Right ventricle myocardium superior (tissue), 1 donor: Measurements from ENCODE around the gene MCTS1. TPM values are rescaled to one million over a fixed set of nuclear protein-coding genes. Genes with fewer than 3 reads are reported as not detected.
A peak's percentile ranks its signal among the peaks of the same experiment; 100 is the strongest.
"Not testable (repeated sequence)": the region's sequence is repeated elsewhere in the genome, so short reads cannot be mapped to it uniquely, and the experiment has no call there.

Experiments used
- ATAC-seq: fragments of 200-7000 bp; cut with Tn5 transposase; one replicate; pipeline ENCODE4 v1.9.1; 2020; ENCODE audit warnings: mild to moderate bottlenecking; ENCODE audit not compliant: poor library complexity
- DNase-seq: peaks from one replicate; pipeline ENCODE4 v3.0.0-alpha.2; 2020
- intact Hi-C: fragments of 100-400 bp; cut with DNase I; formaldehyde crosslinking; loops from one replicate; pipeline ENCODE4 v1.11.2; 2022
- long read RNA-seq: library from polyadenylated mRNA; unstranded; transcript quantifications from one replicate; pipeline ENCODE4 v2.0.0, GENCODE V29; 2021
- total RNA-seq: library from RNA; stranded (reverse); fragmentation: NEBNext Ultra II Directional; extraction: Animal tissue kit (Norgen Biotek cat#: 25700); gene quantifications from one replicate; pipeline ENCODE4 v1.2.1, GENCODE V29; 2021
- donor health status: DM: no; HTN: yes; CAD: no; lungs with severe emphysema.

The MCTS1 gene, protein sequence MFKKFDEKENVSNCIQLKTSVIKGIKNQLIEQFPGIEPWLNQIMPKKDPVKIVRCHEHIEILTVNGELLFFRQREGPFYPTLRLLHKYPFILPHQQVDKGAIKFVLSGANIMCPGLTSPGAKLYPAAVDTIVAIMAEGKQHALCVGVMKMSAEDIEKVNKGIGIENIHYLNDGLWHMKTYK
- 30.3 TPM for total RNA-seq
- long read RNA-seq, transcript MCTS1-202 (6 exons, 1,018 nt): major isoform, 10 of 15 reads
- long read RNA-seq, partial matches to known transcripts: 0 of 15 reads
- long read RNA-seq, other reads (novel, unspliced or antisense): 2 of 15 reads

DNA sequence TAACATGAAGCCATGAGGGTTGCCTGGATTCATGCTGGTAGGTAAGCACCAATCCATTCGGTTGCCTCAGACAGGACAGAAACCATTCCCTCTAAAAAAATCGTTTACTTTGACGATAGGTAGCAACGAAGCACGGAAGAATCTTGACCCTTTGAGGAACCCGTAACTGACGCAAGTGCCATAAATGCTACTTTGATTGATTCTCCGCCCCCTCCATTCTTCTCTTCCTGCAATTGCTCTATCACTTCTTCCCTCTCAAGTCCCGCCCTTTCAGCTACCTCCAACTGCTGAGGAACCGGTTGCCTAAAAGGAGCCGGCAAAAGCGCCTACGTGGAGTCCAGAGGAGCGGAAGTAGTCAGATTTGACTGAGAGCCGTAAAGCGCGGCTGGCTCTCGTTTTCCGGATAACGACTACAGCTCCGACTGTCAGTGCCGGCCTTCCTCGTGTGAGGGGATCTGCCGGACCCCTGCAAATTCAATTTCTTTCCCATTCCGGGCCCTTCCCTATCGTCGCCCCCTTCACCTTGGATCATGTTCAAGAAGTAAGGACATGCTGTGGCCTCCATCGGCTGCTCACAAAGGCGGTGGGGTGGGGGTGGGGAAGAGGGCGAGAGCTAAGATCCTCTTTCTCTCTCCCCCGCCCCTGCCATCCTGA, at the start of gene MCTS1:
TSS of gene MCTS1 (plus strand) at position 395 of the 654 bp plus-strand sequence. CDS start at position 531, 136 bp downstream.
- DNase-seq (peak; percentile 86), ATAC-seq (peak; percentile 98)
- intact Hi-C loops: loop anchor here (5.0 kb wide), 1 partner anchor 42 kb away; the partner anchor contains the start of gene CUL4B

DNA sequence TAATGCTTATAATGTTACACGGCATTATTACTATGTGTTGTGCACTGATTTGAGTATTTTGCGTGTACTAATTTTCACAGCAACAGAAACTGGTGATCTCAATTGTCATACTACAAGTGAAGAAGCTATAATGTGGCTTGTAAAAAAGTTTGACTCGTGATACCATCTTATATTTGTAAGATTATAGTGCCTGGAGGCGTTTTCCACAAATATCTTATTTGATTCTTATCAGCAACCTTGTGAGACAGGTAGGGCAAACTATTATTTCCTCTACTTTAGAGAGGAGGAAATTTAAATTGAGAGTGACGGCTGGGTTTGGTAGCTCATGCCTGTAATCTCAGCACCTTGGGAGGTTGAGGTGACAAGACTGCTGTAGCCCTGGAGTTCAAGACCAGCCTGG, 47.6 kb upstream of the MCTS1 start:
- intact Hi-C loops: no loop called here
- DNase-seq (no peak), ATAC-seq (no peak)

DNA sequence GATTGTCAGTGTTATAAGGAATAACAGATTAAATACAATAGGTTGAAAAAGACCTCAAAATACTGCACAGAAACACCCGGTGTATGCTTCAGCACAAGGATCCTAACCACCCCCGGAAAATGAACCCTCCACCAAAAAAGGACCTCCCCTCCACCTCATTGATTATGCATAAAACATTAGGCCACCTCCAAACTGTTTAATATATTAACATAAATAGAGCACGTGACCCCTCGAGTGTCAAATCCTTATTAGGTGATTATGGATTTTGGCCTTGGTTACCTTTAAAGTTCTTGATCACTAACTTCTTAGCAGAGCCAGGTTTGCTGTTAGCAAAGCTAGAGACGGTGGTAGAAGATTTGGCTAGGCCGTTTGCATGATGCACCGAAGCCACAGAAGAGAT, 44.1 kb upstream of the MCTS1 start:
- DNase-seq: no peak
- ATAC-seq: no peak
- intact Hi-C loops: loop anchor here (5.0 kb wide), 1 partner anchor 42 kb away; the partner anchor contains the start of gene MCTS1

DNA sequence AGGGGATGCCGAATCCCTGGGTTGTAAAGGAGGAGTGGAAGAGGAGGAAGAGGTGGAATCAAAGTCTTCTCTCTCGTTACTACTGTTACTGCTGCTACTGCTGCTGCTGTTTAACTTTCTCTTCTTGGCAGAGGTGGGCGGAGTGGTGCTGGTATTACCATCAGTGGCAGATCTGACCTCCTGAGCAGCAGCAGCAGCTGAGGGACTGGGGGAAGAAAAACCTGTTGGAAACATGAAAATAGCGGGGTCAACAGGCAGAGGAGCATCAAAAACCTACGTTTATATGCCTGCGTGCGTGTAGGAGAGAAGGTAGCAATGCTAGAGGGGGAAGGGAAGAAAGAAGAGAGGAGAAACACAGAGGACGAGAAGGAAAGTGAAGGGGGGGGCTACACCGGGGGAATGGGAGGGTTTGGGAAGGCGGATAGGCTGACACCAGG, 43.5 kb upstream of the MCTS1 start:
- DNase-seq (no peak), ATAC-seq (peak; percentile 63)
- intact Hi-C loops: loop anchor here (5.0 kb wide), 1 partner anchor 42 kb away; the partner anchor contains the start of gene MCTS1

DNA sequence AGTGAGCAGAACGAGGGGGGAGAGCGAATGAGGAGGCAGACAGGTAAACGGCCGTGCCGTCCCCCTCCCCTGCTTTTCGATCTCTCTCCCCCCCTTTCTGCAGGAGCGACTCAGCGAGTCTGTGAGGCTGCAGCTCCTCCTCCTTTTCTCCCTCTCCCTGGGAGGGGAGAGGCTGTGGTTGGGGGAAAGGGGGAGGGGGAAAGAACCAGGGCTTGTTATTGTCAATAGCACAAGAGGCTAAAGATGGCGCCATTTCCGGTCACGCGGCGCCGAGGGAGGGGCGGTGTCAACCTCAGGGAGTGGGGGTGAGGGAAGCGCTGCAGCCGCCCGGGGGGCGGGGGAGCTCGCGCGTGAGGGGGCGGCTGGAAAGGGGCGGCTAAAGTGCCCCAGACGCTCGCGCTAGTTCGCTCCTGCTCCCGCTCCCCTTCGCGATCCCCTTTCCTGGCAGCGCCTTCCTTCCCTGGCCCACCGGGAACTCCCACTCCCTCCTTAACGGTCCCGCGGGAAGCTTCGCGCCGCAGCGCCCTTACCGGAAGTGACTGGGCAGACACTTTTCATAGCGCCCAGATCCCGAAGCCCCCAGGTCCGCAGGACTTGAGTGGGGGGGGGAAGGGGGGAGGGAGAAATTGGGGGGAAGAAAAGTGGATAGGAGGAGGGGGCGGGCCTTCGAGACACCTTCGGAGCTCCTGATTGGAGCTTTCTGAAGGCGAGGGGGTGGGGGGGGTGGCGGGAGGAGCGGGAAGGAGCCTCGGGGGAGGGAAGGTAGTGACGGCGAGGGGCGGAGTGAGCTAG, 42.9 kb upstream of the MCTS1 start, which contains the start of gene CUL4B:
TSS of gene CUL4B (minus strand) at position 121 of the 792 bp plus-strand sequence. CDS start 324 bp downstream, outside the sequence.
- DNase-seq (peak; percentile 95), ATAC-seq (peak; percentile 96)
- intact Hi-C loops: loop anchor here (5.0 kb wide), 1 partner anchor 41 kb away; the partner anchor contains the start of gene MCTS1

DNA sequence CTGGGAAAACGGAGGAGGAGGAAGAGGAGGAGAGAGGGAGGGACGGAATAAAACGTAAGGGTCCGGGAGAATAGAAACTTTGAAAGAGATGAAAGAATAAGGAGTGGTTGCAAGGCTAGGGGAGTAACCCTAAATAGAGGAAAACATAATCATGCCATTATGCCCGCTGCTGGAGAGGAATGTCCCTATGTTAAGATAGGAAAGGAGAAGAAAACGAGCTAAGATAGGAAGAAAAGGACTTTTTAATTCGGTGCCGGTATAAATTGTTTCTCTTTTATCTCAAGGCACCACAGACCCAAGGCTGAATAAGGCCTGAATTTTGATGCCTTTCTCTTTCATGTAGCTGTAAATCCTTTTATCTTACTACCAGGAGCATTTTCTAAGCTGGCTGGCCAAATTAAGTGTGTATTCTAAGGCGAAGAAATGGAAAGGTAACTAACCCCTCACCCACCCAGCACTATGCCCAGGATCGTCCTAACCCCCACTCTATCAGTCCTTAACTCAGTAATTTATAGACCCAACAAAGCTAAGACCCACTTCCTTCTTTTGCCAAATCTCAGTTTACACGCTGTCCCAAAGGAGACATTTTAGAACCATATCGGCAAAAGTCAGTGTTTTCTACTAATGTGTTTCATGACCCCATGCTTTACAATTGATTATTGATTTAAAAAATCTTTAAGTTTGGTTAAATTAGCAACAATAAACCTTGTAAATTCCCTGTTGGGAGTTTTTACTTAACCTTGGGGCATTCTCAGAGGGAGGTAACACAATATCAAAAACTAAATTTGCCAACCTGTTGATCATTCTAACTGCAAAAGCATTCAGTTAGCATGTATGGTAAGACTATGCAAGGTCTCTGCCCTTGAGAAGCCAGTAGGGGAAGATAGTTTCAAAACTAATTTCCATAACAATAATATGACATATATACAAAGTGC, 42.0 kb upstream of the MCTS1 start:
- intact Hi-C loops: loop anchor here (5.0 kb wide), 1 partner anchor 40 kb away; the partner anchor contains the start of gene MCTS1
- no peak for ATAC-seq

DNA sequence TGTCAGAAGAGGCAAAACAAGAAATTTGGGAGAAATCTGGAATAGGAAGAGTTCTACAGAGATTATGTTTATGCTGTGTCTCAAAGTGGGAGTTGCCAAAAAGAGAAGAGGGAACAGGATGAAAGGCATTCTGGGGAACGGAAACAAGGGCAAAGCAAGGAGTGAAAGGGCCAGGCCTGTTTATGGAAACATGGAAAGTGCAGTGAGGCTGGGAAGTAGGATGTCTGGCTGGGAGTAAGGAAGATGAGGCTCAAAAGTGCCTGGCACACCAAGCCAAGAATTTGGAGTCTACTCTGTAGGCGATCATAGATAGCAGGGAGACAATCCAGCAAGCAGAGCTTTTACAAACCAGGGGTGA, 41.4 kb upstream of the MCTS1 start:
- DNase-seq (no peak), ATAC-seq (no peak)
- intact Hi-C loops: loop anchor here (5.0 kb wide), 1 partner anchor 40 kb away; the partner anchor contains the start of gene MCTS1

More for the DNA sequence above, 42.0 kb upstream of the MCTS1 start:
- no peak for DNase-seq

DNA sequence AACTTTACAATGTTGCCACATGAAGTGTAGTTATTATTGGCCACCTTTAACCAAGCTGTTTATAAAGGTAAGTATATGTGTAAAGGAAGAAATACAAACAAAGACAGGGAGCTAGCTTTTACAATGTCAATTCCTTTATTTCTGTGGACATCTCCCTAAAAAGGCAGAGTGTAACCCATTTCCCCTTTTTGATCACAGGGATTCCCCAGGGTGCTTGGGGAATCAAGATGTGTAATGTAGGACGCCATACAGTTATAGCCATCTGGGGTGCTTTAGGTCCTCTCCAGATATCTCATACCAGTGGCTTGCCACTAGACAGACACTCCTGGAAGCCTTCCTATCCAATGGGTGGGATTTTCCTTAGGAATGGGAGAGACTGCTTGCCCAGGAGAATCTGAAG, 39.0 kb upstream of the MCTS1 start:
- intact Hi-C loops: loop anchor here (5.0 kb wide), 1 partner anchor 37 kb away; the partner anchor contains the start of gene MCTS1
- DNase-seq (no peak), ATAC-seq (no peak)

DNA sequence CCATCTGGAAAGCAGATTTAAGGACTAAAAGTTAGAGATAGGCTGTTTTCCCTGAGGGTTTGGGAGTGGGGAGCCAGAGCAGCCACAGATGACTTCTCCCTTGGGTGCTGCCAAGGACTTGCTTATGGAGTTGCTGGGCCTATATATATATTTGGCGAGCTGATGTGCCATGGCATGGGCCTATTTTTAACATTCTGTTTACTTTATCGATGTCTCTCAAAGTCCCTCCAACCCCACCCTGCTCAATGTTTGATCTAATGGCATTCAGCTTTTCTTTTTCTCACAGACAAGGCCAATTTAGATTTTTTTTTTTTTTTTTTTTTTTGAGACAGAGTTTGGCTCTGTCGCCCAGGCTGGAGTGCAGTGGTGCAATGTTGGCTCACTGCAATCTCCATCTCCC, 37.1 kb upstream of the MCTS1 start:
- intact Hi-C loops: no loop called here
- ATAC-seq: no peak
- no peak for DNase-seq

DNA sequence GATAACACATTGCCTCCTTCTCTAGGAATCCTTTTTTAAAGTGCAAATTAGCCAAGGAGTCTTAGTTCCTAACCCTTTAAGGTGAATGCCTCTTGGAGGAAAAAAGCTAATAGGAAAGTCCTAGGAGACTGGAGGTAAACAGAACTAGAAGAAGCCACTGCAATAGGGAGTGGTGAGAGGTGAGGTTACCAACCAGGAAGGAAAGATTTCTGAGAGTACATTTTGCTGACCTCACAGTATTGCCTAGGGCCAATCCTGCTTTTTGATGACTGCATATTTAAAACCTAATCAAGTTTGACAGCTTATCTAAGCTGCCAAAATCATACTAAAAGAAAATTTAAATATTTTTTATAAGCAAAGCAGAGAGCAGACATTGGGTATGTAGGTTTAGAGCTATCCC, 35.9 kb upstream of the MCTS1 start:
- intact Hi-C loops: no loop called here
- ATAC-seq: no peak
- no peak for DNase-seq

DNA sequence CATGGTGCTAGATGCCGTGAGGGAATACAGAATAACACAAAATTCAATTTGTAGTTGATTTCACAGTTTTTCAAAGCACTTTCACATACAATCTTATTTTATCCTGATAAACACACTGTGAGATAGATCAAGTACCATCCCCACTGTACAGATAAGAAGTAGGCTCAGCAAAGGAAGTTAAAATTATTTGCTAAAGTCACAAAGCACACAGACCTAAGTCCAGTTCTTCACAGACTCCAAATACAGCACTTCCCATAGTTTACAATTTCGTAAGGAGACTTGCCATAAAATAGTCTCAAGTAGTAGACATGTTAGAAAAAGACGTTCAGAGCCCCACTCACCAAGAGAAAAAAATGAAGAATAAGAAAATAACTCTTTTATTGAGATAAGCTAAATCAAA, 35.3 kb upstream of the MCTS1 start:
- DNase-seq (no peak), ATAC-seq (no peak)
- intact Hi-C loops: no loop called here

DNA sequence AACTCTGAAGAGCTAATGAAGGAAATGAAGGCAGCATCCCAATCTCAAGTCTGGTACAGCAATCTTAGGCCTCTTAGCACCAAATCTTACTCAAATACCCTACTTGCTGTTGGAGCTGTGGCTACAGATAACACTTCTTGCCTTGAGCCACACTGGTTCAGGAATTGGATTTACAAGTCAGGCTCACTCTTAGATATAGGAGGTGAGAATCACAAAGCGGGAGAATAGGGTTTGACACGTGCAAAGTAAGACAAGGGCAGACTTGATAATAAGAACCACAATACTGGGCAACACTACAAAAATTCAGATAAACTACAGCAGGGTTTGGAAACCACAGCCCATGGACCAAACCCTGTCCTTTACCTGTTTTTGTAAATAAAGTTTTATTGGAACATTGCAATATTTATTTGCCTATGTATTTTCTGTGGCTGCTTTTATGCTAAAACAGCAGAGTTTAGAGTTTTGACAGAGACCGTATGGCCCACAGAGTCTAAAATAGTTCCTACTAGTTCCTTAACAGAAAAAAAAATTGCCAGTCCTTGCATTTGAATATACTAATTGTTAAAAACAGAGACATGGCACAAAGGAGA, 33.8 kb upstream of the MCTS1 start:
- ATAC-seq: no peak
- no peak for DNase-seq
- intact Hi-C loops: no loop called here

DNA sequence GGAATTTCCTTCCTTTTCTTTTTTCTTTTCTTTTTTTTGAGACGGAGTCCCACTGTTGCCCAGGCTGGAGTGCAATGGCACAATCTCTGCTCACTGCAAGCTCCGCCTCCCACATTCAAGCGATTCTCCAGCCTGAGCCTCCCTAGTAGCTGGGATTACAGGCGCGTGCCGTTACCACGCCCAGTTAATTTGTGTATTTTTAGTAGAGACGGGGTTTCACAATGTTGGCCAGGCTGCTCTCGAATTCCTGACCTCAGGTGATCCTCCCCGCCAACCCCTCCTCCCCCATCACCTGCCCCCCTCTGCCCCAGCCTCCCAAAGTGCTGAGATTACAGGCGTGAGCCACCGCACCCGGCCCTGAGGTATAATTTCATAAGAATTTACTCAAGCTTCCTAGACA, 30.1 kb upstream of the MCTS1 start:
- DNase-seq, ATAC-seq, intact Hi-C loops: not testable (repeated sequence)

DNA sequence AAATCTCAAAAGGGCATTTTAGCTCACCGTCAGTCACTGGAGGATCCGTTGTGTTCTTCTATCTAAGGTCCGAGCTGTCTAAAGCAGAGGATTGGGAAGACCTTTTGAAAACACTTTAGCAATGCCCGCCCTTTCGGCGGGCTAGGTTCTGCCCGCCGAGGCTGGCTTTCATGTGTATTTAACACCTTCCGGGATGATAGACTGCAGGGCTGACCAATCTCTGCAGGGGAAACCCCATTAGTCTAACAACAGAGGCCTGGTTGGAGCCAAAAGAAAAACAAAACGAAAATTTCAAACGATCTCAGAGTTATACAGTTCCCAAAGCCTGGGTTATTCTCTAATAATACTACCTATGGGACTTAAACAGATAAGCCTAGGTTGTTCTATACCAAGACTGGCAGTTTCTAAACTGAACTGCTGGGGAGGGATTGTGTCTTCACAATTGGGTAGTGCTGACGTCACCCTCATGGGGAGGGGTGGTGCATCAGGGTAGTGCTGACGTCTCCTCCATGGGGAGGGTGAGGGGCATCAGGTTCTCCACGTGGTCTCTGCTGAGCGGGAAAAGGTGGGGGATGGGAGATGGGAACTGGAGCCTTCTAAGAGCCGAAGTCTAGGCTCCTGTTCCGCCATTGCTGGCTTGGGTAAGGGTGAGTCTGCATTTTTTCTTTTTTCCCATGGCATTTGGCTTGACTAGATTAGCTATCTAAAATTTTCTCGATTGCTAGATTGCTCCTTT, 28.4 kb upstream of the MCTS1 start:
- DNase-seq: no peak
- intact Hi-C loops: no loop called here
- ATAC-seq: no peak

DNA sequence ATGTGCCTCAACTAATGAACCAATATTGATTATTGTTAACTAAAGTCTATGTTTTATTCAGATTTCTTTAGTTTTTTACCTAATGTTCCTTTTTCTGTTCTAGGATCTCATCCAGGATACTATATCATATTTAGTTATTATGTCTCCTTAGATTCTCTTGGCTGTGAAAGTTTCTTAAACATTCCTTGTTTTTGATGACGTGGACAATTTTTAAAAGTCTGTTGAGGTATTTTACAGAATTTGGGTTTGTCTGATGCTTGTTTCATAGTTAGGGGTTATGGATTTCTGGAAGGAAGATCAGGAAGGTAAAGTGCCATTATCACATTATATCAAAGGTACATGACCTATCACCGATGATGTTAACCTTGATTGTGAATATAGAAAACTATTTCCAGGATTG, 18.2 kb upstream of the MCTS1 start:
- intact Hi-C loops: no loop called here
- DNase-seq (no peak), ATAC-seq (no peak)

DNA sequence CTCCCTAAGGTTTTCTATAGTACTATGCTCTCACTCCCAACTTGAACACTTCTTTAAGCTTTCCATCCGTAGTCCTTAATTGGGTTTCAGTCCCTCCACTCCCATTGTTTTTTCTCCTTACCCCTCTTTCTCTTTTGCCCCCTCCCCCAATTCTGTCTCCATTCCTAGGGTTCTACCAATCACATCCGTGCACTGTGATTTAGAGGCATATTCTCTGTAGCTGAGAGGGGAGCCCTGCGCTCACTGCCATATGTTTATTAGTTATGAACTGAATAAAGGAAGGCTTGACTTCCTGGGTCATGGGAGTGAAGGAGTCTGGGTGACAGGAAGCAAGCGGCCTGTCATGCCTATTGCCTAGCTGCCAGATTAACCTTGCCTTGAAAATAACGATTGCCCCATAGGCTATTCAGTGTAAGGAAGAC, 471 bp downstream of the MCTS1 start:
- intact Hi-C loops: loop anchor here (5.0 kb wide), 1 partner anchor 42 kb away; the partner anchor contains the start of gene CUL4B
- ATAC-seq (peak; percentile 77), DNase-seq (no peak)

DNA sequence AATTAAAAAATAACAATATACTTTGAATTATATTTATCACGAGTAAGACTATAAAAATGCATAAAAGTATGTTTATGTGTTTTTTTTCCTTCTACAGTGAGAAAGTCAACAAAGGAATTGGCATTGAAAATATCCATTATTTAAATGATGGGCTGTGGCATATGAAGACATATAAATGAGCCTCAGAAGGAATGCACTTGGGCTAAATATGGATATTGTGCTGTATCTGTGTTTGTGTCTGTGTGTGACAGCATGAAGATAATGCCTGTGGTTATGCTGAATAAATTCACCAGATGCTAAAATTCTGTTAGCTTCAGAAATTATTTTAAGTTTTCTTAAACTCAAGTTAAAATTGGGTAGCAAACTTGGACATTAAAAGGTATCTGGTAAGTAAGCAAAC, 8.2 kb downstream of the MCTS1 start:
- intact Hi-C loops: no loop called here
- ATAC-seq: no peak
- no peak for DNase-seq
